Subcutaneous adipose tissue (tissue), 4 donors: ENCODE data around the gene MCEMP1. TPM values are rescaled to one million over a fixed set of nuclear protein-coding genes. Genes with fewer than 3 reads are reported as not detected.

Source experiments
- CTCF ChIP-seq: fragments of 450-650 bp; IDR thresholded peaks from one replicate; pipeline ENCODE4 v1.5.1; 2016; ENCODE audit warnings: low read depth, mild to moderate bottlenecking, control low read depth, antibody characterized with exemption, moderate library complexity
- total RNA-seq, 4 donors: library from RNA; depleted of rRNA; stranded (reverse); fragments of >200 nt; gene quantifications; one replicate each; pipeline ENCODE4 v1.1.0, GENCODE V29; 2016

The MCEMP1 gene
- total RNA-seq, 4 donors from 2014 or later, result 1.1 to 8.5 (median 1.3) TPM; not detected in 1

- no peak for TF ChIP-seq CTCF
Measured at GRCh38 chr19:7703332-7703731, 26.4 kb downstream of the MCEMP1 start.

- no peak for TF ChIP-seq CTCF
Measured at GRCh38 chr19:7704280-7705060, 27.6 kb downstream of the MCEMP1 start.

GRCh38 chr19:7705387-7706187 is 28.7 kb downstream of the MCEMP1 start:
- no peak for TF ChIP-seq CTCF

GRCh38 chr19:7706188-7706954 is 29.5 kb downstream of the MCEMP1 start:
- no peak for TF ChIP-seq CTCF

- no peak for TF ChIP-seq CTCF
Measured at GRCh38 chr19:7706955-7707456, 30.1 kb downstream of the MCEMP1 start.

GRCh38 chr19:7709932-7710460 is 33.1 kb downstream of the MCEMP1 start:
- TF ChIP-seq CTCF, result no peak
